T follicular helper cell (primary cell): ENCODE data around the gene FAF1.
A peak's percentile ranks its signal among the peaks of the same experiment; 100 is the strongest.
"Not testable (repeated sequence)": the region's sequence is repeated elsewhere in the genome, so short reads cannot be mapped to it uniquely, and the experiment has no call there.

Source experiments
- DNase-seq: peaks from one replicate; pipeline ENCODE4 v3.0.0-alpha.2; 2020; ENCODE audit warnings: low read depth

FAF1 gene

DNA sequence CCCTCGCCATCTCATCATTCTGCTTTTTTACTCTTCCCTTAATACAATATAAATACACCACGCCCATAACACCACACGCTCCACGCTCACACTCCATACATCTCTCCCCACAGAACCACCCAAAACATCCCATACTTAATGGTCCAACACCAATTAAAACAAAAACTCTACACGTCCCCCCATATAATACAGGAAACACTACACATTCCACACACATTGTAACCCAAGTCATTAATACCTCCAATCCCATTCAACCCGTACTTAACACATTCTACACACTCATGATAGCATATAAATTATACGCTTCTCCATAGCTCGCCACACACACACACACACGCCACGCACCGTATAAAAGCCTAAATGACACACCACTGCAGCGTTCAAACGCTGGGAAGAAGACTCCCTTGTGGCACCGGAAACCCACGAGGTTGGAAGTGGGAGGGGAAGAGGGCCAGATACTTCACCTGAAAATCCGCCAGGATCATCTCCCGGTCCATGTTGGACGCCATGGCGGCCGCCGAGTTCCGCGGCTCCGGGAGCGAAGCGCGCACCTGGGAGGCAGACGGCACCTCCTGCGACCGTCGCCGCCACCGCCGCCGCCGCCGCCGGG is 659 bp downstream of the FAF1 start:
- peak; percentile 21 for DNase-seq

DNA sequence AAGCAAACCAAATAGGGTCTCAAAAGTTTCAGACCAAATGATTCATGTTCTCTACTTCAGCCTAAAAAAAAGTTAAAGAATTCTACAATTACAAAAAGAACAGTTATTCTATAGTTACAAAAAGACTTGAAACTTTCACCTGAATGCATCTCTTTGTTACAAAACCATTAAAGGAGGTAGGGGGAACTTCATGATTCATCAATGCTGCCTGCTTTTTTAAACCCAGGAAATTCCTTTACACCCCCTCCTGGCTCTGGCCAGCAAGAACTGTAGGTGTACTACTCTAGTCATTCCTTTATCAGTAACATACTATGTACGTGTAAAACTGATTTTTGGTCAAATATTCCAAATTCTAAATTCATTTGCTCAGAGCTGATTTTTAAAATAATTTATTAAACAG is 5.0 kb downstream of the FAF1 start:
- DNase-seq: no peak

- not testable (repeated sequence) for DNase-seq
These were observed 7.5 kb downstream of the FAF1 start for GRCh38 chr1:50952566-50952965.

DNA sequence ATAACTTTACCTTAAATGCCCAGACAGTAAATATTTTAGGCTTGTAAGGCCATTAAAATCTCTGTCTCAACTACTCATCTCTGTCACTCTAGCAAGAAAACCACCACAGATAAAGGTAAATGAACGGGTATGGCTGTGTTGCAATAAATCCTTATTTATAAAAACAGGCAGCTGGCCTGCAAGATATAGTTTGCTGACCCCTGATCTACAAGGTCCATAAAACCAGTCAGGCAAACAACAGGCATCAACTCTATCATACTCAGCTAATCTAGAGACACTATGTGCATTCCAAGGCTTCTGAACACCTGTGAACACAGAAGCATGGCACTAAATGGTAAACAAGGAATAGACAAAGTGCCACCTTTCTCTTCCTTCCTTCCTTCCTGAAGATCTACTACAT is 9.7 kb downstream of the FAF1 start:
- DNase-seq: no peak

DNA sequence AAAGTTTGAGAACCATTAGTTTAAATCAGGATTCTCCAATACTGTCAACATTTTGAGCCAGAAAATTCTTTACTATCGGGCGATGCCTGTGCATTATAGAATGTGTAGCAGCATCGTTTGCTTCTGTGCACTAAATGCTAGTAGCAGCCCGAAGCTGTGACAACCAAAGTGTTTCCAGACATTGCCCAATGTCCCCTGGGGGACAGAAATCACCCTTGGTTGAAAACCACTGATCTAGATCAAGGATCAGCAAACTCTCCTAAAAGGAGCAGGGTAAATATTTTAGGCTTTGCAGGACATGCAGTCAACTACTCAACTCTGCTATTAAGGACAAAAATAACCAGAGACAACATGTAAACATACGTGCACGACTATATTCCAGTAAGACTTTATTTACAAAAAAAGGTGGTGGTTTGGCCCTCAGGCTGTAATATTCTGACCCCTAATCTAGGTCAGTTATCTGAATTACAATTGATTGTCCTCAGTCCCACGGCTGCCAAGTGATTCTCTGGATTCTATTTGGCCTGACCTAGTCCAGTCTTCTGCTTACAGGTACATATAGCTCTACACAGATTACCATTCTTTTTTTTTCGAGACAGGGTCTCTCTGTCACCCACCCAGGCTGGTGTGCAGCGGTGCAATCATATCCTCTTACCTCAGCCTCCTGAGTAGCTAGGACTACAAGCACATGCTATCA is 10.6 kb downstream of the FAF1 start:
- DNase-seq: no peak

DNA sequence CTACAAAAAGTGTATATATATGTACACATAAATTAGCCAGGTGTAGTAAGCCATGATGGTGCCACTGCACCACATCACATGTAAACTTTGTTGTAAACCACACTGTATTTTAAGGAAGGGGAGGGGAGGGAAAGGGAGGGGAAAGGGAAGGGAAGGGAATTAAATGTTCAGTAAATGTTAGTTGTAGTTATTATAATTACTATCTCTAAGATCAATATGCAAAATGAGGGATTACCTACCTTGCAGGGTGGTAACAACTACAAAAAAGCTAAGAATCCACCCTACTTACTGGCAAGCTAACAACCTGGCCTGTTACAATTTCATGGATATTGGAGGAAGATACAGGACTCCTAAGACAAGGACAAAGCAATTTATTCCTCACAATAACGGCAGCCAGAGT is 17.7 kb downstream of the FAF1 start:
- no peak for DNase-seq

DNA sequence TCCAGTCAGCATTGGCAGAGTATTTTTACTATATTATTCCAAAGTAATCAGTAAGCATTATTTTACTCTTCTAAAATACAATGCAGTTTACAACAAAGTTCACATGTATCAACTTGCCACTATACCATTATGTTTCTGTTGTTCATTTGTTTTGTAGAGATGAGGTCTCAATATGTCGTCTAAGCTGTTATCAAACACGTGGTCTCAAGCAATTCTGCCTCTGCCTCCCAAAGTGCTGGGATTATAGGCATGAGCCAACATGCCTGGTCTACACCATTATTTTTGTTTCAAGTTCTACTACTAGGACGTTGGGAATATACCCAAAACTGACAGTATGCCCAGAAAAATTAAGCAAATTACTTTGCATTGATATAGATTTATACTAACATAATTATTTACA is 19.8 kb downstream of the FAF1 start:
- DNase-seq: no peak

- no peak for DNase-seq
These were observed 23.7 kb downstream of the FAF1 start for GRCh38 chr1:50936321-50936720.

DNA sequence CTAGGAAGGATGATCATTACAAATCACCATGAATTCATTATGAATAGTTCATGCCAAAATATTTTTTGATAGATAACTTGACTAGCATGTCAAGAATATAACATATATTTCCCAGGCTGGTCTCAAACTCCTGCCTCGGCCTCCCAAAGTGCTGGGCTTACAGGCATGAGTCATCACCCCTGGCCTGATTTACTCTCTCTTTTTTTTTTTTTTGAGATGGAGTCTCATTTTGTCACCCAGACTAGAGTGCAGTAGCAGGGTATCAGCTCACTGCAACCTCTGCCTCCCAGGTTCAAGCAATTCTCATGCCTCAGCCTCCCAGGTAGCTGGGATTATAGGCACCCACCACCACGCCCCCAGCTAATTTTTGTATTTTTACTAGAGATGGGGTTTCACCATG is 24.8 kb downstream of the FAF1 start:
- DNase-seq: not testable (repeated sequence)

DNA sequence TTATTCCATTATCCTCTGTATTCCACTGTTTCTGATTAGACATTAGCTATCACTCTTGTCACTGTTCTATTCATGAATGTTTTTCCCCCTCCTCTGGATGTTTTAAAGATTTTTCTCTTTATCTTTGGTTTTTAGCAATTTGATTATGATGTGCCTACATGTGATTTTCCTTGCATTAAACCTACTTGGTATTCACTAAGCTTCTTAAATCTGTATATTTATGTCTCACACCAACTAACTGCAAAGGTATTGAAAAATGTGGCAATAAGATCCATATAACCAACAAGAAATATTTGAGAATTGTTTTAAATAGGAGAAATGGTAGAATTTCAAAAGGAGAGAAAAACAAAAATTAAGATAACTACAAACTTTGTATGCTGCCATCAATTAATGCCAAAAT is 25.2 kb downstream of the FAF1 start:
- DNase-seq: no peak

DNA sequence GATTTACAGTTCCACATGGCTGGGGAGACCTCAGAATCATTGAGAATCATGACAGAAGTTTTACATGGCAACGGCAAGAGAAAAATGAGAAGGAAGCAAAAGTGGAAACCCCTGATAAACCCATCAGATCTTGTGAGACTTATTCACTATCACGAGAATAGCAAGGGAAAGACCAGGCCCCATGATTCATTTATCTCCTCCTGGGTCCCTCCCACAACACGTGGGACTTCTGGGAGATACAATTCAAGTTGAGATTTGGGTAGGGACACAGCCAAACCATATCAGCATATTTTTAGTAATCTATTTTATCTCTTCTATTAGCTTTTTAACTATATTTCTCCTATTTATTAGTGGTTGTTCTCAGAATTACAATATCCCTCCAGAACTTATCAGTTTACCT is 26.3 kb downstream of the FAF1 start:
- DNase-seq: not testable (repeated sequence)

GRCh38 chr1:50932043-50932442 is 28.0 kb downstream of the FAF1 start:
- DNase-seq: not testable (repeated sequence)

DNA sequence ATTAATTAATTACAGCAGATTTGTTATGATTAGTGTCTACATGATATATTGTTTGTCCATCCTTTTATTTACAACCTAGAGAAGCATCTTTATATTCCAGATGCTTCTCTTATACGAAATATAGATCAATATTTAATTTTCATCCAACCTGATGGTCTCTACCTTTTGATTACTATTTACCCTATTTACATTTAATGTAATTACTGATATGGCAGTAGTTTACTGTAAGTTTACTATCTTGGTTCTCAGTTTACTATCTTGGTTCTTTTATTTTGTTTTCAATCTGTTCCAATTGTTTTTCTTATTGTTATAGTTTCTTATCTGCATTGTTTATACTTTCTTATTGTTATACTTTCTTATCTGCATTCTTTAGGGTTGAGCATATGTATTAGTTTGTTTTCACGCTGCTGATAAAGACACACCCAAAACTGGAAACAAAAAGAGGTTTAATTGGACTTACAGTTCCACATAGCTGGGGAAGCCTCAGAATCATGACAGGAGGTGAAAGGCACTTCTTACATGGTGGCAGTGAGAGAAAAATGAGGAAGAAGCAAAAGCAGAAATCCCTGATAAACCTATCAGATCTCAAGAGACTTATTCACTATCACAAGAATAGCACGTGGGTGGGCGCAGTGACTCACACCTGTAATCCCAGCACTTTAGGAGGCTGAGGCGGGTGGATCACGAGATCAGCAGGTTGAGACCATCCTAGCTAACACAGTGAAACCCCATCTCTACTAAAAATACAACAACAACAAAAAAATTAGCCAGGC is 28.9 kb downstream of the FAF1 start:
- no peak for DNase-seq

GRCh38 chr1:50930193-50930592 is 29.9 kb downstream of the FAF1 start:
- DNase-seq: no peak

GRCh38 chr1:50929376-50929958 is 30.6 kb downstream of the FAF1 start:
- DNase-seq: no peak

DNA sequence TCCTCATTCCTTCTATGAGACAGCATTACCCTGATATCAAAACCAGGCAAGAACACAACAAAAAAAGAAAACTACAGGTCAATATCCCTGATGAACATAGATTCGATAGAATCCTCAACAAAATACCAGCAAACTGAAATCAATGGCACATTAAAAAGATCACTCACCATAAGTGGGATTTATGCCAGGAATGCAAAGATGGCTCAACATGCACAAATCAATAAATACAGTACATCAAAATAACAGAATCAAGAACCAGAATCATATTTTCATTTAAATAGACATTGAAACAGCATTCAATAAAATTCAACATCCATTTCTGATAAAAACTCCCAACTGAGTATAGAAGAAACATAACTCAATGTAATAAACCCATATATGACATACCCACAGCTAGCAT is 36.5 kb downstream of the FAF1 start:
- DNase-seq: no peak

GRCh38 chr1:50921029-50921428 is 39.0 kb downstream of the FAF1 start:
- DNase-seq: no peak

GRCh38 chr1:50920409-50920808 is 39.7 kb downstream of the FAF1 start:
- DNase-seq: no peak

DNA sequence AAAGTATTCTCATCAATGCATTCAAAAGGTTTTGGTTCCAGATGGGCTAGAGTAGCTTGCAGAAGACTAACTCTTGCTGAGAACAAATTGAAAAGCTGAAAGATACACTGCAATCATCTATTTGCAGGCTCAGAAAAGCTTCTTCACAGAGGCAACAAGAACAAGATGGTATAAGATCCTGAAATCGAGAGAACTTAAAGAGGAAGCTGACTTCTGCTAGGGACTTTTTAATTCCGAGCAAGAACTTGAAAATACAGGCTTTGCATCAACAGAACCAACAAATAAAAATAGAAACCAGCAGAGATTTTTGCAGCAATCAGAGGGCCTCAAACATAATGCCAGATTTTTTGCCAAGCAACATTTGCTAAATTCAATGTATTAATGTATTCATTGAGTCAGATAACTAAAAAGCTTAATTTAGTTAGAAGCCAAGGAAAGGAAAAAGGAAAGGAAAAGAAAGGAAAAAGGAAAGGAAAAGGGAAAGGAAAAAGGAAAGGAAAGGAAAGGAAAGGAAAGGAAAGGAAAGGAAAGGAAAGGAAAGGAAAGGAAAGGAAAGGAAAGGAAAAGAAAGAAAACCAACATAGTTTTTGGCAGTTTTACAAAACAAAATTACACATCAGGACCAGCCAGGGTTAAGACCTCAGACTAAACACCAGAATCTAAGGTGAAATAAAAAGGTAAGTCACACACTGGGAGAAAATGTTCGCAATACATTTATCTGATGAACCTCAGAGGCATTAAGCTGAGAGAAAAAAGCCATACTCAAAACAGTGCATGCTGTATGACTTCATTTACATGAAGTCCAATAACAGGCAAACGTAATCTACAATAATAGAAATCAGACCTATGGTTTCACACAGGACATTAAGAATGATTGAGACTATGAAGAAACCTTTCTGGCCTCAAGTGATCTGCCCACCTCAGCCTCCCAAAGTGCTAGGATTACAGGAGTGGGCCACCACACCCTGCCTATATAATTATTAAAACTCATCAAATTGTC is 42.6 kb downstream of the FAF1 start:
- no peak for DNase-seq

GRCh38 chr1:50915621-50916020 is 44.4 kb downstream of the FAF1 start:
- no peak for DNase-seq

DNA sequence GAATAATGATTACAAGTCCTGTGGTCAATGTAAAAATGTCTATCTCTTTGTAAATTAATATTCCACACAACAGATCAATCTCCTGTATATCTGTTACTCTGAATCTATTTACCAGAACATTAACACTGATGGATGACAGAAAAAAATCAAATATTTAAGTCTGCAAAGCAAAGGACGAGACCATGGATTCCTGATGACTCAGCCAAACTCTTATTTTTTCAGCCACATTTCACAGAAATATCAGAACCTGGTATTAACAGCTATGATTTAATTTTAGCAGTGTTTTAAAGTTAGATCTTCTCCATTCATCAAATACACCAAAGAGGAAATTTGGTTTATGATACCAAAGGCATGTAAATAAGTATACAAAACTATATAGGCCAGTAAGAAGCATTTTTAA is 46.1 kb downstream of the FAF1 start:
- DNase-seq: no peak

GRCh38 chr1:50910356-50910755 is 49.7 kb downstream of the FAF1 start:
- DNase-seq: not testable (repeated sequence)
